ENCODE results near the gene GPR78.

The GPR78 gene

DNA sequence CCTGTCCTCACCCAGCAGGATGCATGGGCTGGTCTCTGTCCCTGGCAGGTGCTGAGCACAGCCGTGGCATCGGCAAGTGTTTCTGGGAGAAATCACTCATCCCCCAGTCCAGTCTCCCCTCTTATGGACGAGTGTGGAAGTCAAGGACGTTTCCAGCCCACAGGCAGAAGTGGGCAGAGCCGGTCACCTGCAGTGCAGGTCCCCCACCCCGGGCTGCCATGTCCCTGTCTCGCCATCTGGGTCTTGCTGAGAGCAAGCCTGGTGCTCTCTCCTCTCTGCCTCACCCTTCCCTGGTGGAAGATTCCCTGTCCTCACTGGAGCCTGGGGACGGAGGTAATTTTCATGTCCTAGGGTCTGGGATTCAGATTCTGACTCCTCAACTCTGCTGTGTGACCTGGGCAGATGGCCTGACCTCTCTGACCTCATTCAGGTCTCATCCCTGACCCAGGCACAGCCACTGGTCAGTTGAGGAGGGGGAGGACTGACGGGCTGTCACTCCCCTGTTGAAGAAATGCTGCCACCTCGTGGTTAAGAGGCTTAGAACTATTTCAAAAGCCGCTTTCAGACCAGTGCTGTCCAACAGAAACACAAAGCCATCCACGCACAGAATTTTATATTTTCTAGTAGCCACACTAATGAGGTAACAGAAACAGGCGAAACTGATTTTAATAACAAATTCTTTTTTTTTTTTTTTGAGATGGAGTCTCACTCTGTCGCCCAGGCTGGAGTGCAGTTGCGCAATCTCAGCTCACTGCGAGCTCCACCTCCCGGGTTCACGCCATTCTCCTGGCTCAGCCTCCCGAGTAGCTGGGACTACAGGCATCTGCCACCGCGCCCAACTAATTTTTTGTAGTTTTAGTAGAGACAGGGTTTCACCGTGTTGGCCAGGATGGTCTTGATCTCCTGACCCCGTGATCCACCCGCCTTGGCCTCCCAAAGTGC lies 14.2 kb downstream of the GPR78 start:
- H3K4me2 ChIP-seq (ENCODE audit: insufficient read depth, low read length), result no peak overlapping the region
- no peak overlapping the region for H3K27ac ChIP-seq (ENCODE audit: low read length)
- no peak overlapping the region for H3K9ac ChIP-seq (ENCODE audit: low read depth, low read length)
- no peaks in the 10 kb centered on the region for H3K4me1 ChIP-seq (ENCODE audit: insufficient read depth, low read length)
- no peaks in the 10 kb centered on the region for H3K79me2 ChIP-seq (ENCODE audit: insufficient read depth, low read length)
- H2AFZ ChIP-seq (ENCODE audit: low read depth, low read length), result no peak overlapping the region
- TF ChIP-seq CTCF (IDR thresholded peaks at IDR 0.05; ENCODE audit: borderline replicate concordance, extremely low read depth, low read length, poor library complexity, severe bottlenecking) (peak; percentile 73), EZH2 (IDR thresholded peaks at IDR 0.05; ENCODE audit: borderline replicate concordance, low read depth, low read length, severe bottlenecking) (no peak)
- no peaks in the 10 kb centered on the region for H3K36me3 ChIP-seq (ENCODE audit: insufficient read depth, low read length)
- no peaks in the 10 kb centered on the region for H3K9me3 ChIP-seq (ENCODE audit: insufficient read depth, low read length, severe bottlenecking)
- peaks cover 3% of the 10 kb centered on the region for H4K20me1 ChIP-seq (ENCODE audit: insufficient read depth, low read length)
- ATAC-seq (ENCODE audit: insufficient read depth, low read depth), result no peak
- peak; percentile 22 for DNase-seq
- no peak overlapping the region for H3K4me3 ChIP-seq (ENCODE audit: low read depth in 1 of 2, low read length in 2 of 2)
- no peaks in the 10 kb centered on the region for H3K27me3 ChIP-seq (ENCODE audit: insufficient read depth, low read length, poor library complexity)

- TF ChIP-seq CTCF (IDR thresholded peaks at IDR 0.05; ENCODE audit: borderline replicate concordance, extremely low read depth, low read length, poor library complexity, severe bottlenecking) (no peak), EZH2 (IDR thresholded peaks at IDR 0.05; ENCODE audit: borderline replicate concordance, low read depth, low read length, severe bottlenecking) (no peak)
Observed at GRCh38 chr4:8595237-8596087, 15.3 kb downstream of the GPR78 start.

DNA sequence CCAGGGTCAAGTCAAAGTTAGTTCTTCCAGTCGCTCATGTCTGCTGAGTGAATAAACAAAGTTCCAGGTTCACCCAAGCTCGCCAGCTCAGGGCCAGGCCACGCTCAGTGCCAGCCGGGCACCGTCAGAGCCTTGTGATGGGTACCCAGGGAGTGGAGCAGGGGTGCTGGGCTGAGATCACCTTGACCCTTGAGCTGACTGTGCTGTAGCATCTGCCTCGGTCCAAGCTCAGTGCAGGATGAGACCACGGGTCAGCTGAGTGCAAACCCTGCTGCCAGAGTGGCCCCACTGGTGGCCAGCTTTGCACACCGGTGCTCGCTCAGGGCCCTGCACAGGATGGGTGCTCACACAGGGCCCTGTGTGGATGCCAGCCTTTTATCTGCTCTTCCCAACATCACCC lies 16.7 kb downstream of the GPR78 start:
- Histone ChIP-seq H3K27me3 (ENCODE audit: insufficient read depth, low read length, poor library complexity) (no peaks in the 10 kb centered on the region), H3K4me1 (ENCODE audit: insufficient read depth, low read length) (no peaks in the 10 kb centered on the region), H3K27ac (ENCODE audit: low read length) (no peak overlapping the region), H3K79me2 (ENCODE audit: insufficient read depth, low read length) (no peaks in the 10 kb centered on the region), H3K9me3 (ENCODE audit: insufficient read depth, low read length, severe bottlenecking) (no peaks in the 10 kb centered on the region), H4K20me1 (ENCODE audit: insufficient read depth, low read length) (peaks cover 6% of the 10 kb centered on the region), H3K4me3 (ENCODE audit: low read depth in 1 of 2, low read length in 2 of 2) (no peak overlapping the region), H3K9ac (ENCODE audit: low read depth, low read length) (no peak overlapping the region), H3K36me3 (ENCODE audit: insufficient read depth, low read length) (no peaks in the 10 kb centered on the region), H3K4me2 (ENCODE audit: insufficient read depth, low read length) (no peak overlapping the region), H2AFZ (ENCODE audit: low read depth, low read length) (no peak overlapping the region)
- no peak for TF ChIP-seq EZH2 (IDR thresholded peaks at IDR 0.05; ENCODE audit: borderline replicate concordance, low read depth, low read length, severe bottlenecking)
- no peak for TF ChIP-seq CTCF (IDR thresholded peaks at IDR 0.05; ENCODE audit: borderline replicate concordance, extremely low read depth, low read length, poor library complexity, severe bottlenecking)
- no peak for ATAC-seq (ENCODE audit: insufficient read depth, low read depth)
- no peak for DNase-seq

More at GRCh38 chr4:8595237-8596087, 15.3 kb downstream of the GPR78 start:
- DNase-seq, result no peak
- Histone ChIP-seq H4K20me1 (ENCODE audit: insufficient read depth, low read length) (peaks cover 6% of the 10 kb centered on the region), H3K9me3 (ENCODE audit: insufficient read depth, low read length, severe bottlenecking) (no peaks in the 10 kb centered on the region), H3K4me3 (ENCODE audit: low read depth in 1 of 2, low read length in 2 of 2) (no peak overlapping the region), H2AFZ (ENCODE audit: low read depth, low read length) (no peak overlapping the region), H3K9ac (ENCODE audit: low read depth, low read length) (no peak overlapping the region), H3K79me2 (ENCODE audit: insufficient read depth, low read length) (no peaks in the 10 kb centered on the region), H3K27me3 (ENCODE audit: insufficient read depth, low read length, poor library complexity) (no peaks in the 10 kb centered on the region), H3K27ac (ENCODE audit: low read length) (no peak overlapping the region), H3K36me3 (ENCODE audit: insufficient read depth, low read length) (no peaks in the 10 kb centered on the region), H3K4me2 (ENCODE audit: insufficient read depth, low read length) (no peak overlapping the region), H3K4me1 (ENCODE audit: insufficient read depth, low read length) (no peaks in the 10 kb centered on the region)
- ATAC-seq (ENCODE audit: insufficient read depth, low read depth), result no peak

Data from DND-41 (cell line).